GM18511 (cell line): Measurements from ENCODE around the gene ITIH4.

Source experiments
- ATAC-seq: cut with Tn5 transposase; IDR thresholded peaks from one replicate; pipeline ENCODE4 v1.9.1; 2021; ENCODE audit warnings: mild to moderate bottlenecking, moderate library complexity; ENCODE audit not compliant: unreplicated experiment

ITIH4 gene

DNA sequence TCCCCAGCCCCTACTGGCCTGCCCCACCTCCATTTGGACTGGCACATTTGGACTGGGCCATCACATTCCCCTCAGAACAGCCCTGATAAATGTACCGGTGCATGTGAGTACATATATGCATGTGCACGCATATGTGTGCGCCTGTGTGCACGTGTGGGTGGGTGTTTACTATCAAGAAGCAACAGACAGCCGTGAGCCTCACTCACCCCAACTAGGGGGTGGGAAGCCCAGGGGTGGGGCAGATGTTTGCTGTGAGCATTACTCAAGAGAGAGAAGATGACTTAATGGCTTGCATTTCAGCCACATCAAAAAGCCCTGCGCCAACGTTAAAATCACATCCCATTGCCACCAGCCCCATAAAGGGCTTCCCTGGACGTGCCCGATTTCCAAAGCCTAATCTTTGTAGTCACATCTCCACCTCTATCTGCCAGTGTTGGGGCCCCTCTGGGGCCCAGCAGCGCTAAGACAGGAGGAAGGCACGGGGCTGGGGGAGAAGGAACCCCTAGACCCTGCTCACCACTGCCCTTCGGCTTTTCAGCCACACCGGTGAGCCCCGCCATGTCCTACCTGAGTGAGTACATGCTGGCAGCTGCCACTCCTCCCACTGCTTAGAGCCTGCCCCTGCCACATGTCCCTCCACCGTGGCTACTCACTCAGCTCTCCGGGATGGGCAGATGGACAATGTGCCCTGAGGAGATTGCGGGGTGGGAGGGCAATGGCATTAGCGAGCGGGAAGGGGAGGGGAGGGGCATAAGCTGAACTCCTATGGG lies 25.0 kb downstream of the ITIH4 start:
- ATAC-seq, result no peak

DNA sequence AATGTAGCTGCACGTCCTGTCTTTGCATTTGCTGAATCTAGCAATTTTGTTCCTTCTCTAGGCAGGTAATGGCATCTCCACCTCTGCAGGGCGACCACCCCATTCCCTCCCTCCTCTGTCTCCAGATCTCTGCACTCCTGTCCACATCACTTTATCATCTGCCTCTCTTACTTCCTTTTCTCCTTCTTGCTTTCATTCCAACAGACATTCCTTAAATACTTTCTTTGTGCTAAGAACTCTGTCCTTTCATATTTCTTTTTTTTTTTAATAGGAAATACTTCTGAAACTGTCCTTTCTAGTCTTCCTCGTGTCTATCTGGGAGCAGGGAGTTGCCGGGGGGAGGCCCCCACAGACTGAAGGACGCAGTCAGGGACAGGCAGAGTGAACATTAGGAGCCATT lies 28.6 kb downstream of the ITIH4 start:
- no peak for ATAC-seq

DNA sequence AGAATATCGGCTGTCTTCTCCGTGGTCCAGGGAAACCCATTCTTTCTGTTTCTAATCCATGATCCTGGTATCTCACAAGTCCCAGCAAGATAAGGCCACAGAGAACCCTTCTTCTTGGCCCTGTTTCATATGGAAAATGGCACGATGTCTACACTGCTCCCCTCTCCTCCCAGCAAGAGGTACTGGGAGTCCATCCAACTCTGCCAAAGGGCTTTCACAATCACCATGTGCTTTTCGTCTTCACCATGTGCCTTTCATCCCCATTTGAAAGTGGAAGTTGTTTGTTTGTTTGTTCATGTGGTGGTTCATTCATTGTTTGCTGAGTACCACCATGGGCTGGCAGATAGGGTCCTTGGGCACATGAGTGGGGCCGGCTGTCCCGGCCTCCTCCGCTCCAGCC lies 30.4 kb downstream of the ITIH4 start:
- ATAC-seq, result no peak

DNA sequence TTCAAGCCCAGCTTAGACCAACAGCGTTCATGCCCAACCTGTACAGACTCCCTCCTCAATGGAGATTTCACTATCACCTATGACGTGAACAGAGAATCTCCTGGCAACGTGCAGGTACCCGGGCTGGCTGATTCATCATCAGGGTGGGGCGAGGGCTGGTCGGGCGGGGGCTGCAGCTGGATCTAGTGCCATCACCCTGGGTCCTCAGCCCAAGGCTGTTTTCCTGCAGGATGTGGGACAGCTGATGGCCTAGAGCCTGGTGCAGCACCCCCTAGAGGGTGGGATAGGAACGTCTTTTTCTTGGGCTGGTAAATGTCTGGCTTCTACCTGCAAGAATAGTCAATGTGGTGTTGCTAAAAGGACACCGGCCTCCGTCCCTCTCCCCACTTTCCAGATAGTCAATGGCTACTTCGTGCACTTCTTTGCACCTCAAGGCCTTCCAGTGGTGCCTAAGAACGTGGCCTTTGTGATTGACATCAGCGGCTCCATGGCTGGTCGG lies 31.4 kb downstream of the ITIH4 start:
- ATAC-seq, result no peak

DNA sequence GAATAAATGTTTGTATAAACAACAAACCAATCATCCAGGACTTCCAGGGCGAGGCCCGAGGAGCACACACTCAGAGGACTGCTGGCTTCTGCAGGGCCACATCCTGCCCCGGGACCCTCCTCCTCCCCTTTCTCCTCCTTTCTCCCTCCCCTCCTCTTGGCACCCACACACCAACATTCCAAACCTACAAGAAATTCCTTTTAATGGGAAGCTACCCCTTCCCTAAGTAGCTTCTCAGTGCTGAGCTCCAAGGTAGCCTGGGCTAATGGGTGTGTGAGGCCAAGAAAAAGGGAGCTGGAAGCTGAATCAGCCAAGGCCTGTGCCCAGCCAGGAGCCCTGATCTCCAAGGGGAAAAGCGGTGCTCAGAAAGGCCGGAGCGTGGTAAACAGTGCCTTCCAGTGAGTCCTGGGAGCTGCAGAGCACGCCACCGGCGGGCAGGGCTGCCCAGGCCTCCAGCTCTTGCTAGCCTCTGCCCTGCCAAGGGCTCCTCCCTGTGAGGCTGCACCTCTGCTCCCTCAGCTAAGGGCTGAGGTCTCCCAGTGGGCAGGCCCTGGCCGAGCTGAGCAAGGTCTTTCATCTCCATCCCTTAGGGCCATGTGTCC lies 32.0 kb downstream of the ITIH4 start:
- ATAC-seq, result no peak

DNA sequence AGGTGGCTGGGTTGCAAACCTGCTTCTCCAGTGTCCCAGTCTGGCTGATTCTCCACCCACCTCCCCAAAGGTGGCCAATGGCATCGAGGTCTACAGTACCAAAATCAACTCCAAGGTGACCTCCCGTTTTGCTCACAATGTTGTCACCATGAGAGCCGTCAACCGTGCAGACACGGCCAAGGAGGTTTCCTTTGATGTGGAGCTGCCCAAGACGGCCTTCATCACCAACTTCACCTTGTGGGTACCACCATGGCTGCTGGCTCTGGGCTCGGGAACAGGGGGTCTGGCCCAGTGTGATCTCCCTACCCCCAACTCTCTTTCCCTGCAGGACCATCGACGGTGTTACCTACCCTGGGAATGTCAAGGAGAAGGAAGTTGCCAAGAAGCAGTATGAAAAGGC lies 34.1 kb downstream of the ITIH4 start:
- no peak for ATAC-seq

DNA sequence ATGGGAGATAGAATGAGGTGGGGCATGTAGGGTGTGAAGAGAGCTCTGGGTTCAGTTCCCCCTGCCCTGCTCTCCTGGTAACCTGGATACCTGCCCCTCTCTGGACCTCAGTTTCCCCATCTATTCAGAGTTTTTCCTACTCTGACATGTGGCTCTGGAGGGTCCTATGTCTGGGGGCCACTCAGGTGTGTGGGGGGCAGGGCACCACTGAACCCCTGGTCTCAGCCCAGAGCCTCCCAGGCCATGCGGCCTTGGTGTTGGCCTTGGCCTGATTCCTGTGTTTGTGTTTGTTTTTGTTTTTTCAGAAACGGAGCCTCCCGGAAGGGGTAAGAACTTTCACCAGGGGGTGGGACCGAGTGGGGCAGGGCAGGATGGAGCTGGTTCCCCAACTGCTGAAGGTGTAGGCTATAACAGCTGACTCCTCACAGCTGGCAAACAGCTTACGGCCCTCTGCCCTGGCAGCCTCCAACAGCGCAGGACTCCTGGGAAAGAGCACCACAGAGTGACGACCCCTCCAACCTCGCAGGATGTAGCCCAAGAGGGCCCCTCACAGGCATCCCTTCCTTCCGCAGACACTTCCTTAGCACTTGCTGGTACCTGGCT lies 35.1 kb downstream of the ITIH4 start:
- ATAC-seq, result no peak

DNA sequence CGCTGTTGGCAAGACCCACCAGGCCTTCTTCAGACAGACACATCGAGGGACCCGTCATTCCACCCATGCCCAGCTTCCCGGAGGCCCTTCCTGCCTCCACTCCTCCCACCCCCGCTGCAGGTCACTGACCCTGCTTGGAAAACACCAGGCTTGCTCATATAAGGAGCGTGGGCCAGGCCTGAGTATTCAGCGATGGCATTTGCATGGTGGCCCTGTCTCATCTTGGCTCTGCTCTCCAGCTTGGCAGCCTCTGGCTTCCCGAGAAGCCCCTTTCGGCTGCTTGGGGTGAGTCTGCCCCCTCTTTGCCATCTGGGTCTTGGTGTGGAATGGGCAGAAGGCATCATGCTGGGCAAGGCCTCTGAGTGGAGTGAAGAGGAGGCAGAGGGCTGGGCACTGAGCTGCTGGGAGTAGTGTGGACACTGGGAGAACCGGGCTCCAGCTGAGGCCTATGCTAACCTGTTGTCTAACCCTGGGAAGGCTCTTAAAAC lies 35.8 kb downstream of the ITIH4 start, which contains the start of gene ITIH3:
ITIH3 (plus strand) TSS at position 185 of the 488 bp plus-strand sequence; CDS start at position 193, 8 bp downstream.
- no peak for ATAC-seq

DNA sequence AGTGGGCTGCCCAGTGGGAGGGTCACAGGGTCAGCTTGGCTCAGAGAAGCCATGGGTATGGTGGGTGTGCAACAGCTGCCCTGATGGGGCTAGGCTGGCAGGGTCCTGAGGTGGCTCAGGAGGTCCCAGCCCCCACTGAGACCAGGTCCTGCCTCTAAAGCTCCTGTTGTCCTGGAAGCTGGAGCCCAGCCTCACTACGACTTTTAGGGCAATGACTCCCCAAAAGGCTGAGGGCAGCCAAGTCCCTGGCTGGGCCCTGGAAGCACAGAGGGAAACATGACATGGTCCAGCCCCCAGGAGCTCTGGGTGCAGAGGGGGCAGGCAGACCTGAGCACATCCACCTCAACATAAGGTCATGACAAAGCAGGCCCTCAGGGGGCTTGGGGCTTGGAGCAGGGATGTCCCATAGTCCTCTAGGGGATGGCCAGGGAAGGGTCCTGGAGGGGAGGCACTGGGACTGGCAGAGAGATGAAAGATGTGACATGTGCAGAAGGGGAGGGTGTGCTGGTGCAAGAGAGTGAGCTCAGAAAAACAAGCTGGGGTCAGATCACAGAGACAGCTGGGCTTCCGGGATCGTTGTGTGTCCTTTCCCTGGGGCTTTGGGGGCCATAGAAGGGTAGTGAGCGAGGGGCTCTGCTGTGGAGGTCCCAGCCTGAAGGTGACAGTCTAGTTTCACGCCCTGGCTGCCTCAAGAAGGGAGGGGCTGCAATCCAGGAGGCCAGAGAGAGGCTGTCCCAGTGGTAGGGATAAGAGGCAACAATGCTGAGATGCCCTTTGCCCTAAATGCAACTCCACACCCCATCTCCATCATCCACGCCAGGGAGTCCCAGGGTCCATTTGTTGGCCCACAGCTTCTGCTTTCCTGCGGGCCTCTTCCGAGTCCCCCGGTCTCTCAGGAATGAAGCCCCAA lies 36.5 kb downstream of the ITIH4 start:
- no peak for ATAC-seq

DNA sequence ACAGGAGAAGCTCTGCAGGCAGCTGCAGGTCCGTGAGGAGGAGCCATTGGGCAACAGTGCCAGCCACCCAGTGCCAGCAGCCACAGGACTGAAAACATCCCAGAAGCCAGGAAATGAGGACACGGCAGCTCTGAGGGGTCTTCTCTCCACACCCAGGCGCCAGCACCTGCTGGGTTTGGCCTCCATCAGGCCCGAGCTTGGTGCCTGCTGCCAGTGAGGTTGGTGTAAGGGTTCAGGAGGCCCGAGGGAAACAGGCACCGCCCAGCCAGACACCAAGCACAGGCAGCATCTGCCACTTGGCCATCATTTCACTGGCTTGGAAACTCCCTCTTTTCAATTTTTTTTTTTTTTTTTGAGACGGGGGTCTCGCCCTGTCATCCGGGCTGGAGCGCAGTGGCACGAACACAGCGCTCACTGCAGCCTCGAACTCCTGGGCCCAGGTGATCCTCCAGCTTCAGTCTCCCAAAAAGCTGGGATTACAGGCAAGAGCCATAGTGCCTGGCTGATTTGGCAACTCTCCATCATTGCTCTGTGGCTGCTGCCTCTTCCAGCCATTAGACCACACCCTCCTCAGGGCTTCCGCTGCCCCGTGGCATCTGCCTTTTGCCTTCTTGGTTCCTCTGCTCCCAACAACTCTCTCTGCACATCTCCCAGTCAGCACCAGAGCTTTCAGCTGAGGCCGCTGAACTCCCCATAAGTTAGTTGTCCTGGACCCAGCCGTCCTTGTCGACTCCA lies 37.3 kb downstream of the ITIH4 start:
- no peak for ATAC-seq

DNA sequence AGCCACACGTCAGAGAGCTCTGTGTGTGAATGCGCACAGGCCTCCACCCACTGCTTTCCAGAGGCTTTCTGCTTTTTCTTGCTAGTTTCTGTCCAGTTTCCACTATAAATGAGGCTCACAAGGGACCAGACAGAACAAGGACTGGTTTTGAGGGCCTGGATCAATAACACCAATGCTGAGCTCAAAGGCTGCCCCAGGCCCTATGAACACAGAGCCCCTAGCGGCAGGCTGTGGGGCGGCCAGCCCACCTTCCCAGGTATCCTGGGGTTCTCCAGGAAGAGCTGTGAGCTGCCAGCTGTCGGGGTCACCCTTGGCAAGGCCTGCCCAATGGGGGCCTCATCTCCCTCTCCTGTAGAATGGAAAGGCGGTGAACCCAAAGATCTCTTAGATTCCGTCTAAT lies 38.1 kb downstream of the ITIH4 start:
- no peak for ATAC-seq

DNA sequence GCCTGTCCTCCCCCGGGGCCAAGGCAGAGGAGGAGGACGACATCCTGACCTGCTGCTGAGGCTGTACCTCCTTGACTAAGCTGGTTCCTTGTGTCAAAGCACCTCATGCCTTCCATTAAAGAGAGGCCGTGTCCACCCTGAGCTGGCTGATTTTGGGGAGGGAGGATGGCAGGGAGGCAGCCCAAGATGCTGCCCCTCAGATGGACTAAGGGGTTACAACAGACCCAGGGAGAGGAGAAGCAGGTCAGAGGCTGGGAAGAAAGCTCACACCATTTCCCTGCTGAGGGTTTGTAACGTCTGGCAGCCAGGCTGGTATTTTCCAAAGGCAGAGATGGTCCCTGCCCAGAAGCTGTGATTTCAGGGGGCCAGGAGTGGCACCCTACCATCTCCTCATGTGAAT lies 38.5 kb downstream of the ITIH4 start:
- no peak for ATAC-seq

DNA sequence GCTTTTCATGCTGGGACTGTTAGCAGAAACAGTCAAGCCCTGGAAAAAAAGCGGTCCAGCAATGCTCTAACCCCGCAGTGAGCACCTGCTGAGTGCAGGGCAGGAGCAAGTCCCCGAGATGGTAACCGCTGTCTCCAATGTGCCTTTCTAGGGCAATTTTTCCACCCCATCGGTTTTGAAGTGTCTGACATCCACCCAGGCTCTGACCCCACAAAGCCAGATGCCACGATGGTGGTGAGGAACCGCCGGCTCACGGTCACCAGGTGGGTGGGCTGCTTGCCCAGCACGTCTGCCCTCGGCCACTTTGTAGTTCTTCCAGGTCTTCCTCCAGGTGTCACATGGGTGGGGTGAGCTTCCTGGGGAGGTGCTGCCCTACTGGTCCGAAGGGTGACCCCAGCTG lies 39.1 kb downstream of the ITIH4 start:
- ATAC-seq, result no peak

DNA sequence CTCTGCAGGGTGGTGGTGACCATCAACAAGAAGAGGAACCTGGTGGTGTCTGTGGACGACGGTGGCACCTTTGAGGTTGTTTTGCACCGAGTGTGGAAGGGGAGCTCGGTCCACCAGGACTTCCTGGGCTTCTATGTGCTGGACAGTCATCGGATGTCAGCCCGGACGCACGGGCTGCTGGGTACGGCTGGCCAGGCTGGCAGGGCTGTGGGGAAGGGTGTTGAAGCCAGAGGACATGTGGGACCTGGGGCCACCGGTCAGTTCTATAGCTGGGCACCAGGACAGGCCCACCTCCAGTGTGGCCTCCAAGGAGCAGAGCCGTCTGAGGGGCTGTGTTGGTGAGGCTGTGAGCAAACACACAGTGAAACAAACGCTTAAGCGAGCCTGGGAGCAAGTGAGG lies 39.7 kb downstream of the ITIH4 start:
- ATAC-seq, result no peak

DNA sequence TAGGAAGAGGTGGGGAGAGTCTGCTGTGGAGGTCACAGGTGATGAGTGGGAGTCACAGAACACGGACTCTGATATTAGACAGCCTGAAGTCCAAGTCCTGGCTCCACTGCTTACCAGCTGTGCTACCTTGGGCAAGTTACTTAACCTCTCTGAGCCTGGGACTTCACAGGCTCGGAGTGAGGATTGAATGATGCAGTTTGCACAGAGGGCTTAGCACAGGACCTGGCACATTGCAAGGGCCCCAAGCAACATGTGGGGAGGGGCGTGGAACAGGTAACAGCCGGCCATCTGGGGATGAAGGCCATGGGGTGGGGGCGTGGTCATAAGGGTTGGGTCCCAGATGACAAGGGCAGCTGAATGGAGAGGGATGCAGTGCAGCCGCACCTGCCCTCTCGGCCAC lies 40.1 kb downstream of the ITIH4 start:
- ATAC-seq, result no peak

DNA sequence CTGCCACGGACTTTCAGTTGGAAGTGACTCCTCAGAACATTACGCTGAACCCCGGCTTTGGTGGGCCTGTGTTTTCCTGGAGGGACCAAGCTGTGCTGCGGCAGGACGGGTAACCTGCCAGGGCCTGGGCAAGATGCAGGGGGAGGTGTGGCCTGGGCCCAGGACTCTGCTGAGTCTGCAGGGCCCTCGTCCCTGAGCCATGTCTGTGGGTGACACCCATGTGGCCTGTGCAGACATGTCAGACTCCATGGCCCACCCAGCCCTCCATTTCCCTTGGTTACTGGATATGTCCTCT lies 40.8 kb downstream of the ITIH4 start:
- no peak for ATAC-seq

DNA sequence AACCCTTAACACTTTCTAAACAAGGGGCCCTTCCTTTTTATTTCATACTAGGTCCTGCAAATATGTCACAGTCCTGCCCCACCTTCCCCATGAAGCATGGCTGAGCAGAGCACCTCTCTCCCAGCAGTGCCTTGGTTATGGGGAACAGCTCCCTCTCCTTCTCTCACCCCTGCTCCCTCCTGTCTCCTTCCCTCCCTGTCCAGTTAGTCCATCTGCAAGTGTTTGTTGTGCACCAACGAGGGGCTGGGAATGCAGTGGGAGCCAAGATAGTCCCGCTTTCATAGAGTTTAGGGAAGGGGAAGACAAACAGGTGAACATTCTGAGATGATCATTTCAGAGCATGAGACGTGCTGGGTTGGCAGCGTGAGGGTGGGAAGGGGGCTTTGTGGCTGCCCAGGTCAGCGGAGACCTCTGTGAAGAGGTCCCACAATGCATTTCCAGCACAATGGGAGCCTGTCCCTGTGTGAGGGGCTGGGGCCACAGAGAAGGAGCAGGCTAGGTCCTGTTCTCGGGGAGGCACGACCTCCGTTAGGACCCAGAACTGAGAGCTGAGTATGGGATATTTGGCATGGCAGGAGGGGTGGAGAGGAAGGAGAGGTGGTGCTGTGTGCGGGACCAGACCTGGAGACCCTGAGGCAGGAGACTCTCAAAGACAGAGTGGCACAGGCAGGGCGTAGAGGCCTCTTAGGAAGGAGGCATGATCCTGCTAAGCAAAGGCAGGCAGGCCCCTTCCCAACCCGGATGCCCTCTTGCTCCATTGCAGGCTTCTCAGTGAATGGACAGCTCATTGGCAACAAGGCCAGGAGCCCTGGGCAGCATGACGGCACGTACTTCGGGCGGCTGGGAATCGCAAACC lies 41.4 kb downstream of the ITIH4 start:
- ATAC-seq, result no peak

DNA sequence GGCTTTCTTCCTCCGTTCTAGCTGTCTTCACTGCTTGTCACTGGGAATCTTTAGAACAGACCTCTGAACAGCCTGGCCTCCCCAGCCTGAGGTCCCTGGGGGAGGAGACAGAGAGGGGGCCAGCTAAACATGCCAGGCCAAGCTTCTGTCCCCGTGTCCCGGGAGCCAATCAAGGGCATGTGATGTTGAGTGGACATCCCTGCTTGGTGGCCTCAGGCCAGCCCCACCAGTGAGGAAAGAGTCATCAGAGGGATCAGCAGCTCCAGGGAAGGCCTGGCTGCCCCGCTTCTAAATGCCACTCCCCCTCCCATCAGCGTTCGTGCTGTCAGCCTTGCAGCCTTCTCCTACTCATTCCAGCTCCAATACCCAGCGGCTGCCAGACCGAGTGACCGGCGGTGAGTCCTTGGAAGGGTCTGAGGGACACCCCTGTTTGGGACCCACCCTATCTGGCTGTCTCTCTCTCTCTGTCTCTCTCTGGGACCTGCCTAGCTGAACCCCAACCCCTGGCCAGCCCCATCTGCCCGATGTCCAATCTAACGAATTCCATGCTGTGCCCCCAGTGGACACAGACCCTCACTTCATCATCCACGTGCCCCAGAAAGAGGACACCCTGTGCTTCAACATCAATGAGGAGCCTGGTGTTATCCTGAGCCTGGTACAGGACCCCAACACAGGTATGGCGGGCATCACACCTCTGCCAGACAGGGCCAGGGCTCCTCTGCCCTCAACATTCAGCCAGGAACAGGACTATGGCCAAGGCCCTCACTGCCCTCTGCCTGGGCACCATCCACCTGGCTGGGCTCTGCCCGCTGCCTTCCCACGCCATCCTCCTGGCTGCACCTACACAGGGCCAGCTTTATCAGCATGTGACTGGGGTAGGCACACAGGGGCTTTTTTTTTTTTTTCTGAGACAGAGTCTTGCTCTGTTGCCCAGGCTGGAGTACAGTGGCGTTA lies 42.5 kb downstream of the ITIH4 start:
- ATAC-seq, result no peak
